CD4-positive, alpha-beta T cell treated with Interleukin-12 subunit alpha and Interleukin-12 subunit beta, for 1 hour (primary cell): ENCODE measurements around the gene CA4.
"Not testable (repeated sequence)": the region's sequence is repeated elsewhere in the genome, so short reads cannot be mapped to it uniquely, and the experiment has no call there.

Experiments used
- DNase-seq: peaks from one replicate; pipeline ENCODE4 v3.0.0-alpha.2; 2020

The CA4 gene

DNA sequence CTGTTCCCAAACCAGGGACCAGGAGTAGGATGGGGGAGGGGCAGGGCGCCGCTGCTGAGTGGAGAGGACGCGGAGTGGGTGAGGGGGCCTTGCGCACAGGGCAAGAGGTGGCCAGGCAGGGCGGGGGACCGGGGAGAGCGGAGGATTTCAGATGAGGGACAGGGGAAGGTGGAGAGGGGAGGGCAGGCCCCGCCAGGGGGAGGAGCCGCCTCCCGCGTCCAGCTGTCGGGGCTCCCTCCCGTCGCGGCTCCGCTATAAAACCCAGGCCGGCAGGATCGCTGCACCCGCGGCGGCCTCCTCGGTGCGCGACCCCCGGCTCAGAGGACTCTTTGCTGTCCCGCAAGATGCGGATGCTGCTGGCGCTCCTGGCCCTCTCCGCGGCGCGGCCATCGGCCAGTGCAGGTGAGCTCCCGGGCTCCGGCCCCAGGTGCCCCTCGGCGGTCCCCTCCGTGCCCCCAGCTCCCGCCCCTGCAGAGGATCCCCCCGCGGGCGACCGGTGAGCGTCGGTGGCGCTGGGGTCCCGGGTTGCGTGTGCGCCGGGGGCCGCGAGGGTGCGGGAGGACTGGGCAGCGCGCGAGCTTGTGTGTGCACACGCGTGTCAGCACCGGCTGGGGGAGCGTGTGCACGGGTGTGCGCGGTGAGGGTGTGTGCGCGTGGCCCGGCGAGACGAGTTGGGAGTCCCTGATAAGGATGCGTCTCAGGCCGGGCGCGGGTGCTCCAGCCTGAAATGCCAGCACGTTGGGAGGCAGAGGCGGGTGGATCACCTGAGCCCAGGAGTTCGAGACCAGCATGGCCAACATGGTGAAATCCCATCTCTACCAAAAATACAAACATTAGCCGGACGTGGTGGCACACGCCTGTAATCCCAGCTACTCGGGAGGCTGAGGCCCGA is at the start of gene CA4:
Gene CA4, plus strand, starts transcription at position 283 of the 892 bp plus-strand sequence. Its CDS starts 62 bp downstream, at position 345.
- DNase-seq: no peak

GRCh38 chr17:60100577-60100976 is 49.2 kb upstream of the CA4 start:
- not testable (repeated sequence) for DNase-seq

DNA sequence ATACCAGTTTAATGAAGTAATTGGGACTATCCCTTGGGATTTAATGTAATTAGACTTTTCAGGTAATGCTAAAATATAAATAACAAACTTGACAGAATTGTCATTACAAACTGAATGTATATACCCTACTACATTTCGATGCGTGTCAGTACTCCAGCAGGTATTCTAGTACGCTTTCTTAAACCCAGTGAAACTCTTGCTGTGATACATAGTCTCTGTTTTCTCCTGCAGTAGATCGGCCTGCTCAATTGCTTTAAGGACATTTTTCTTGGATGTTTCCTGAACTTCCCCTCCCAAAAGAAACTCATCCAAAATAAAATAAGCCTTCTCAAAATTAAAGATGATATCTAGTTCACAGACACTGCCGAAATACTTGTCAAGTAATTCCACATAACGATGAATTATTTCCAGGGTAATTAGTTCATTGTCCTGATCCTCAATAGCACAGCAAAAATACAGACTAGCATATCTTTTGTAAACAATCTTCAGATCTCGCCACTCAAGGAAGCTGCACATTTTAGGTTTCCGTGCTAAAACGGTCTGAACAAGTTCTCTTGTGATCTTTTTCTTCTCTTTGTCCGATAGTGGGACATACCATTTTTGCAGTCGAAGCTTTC is 47.6 kb upstream of the CA4 start:
- DNase-seq: not testable (repeated sequence)

- peak; percentile 23 for DNase-seq
Observed at GRCh38 chr17:60102632-60103096, 47.1 kb upstream of the CA4 start.

DNA sequence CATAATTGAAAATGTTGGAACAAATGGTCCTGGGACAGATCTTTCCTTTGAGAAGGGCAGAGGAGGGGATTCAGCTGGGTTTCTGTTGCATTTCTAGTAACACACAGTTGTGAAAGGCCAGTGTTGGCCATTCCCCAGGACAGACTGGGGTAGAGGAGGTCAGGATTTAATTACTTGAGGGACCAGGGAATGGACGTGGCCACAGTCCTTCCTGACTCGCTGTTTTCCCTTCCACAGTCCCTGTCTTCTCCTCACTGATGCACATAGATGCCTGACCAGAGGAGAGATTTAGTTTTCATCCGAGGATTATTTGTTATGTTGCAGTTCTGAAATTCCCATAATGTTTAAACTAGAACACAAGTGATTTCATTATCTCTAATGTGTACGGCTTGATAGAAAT is 45.8 kb upstream of the CA4 start:
- DNase-seq: no peak

GRCh38 chr17:60106340-60107059 is 43.3 kb upstream of the CA4 start:
- no peak for DNase-seq

- no peak for DNase-seq
Observed at GRCh38 chr17:60107526-60108257, 42.1 kb upstream of the CA4 start.

DNA sequence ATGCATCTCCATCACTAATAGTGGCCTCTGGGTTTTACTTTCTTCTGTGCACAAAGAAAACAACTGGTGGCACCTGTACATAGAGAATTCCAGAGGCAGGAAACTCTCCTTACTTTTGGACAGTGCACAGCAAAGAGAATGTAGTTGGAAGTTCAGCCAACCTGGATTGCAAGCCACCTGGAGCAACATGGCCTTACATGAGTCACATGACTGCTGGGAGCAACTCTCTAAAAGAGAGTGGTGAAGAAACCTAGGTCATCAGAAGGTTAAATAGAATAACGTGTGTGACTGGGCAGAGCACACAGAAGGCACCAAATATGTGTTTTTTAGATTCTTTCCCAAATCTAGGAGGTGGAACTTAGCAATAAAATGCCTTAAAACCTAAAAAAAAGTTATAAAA is 41.5 kb upstream of the CA4 start:
- not testable (repeated sequence) for DNase-seq

DNA sequence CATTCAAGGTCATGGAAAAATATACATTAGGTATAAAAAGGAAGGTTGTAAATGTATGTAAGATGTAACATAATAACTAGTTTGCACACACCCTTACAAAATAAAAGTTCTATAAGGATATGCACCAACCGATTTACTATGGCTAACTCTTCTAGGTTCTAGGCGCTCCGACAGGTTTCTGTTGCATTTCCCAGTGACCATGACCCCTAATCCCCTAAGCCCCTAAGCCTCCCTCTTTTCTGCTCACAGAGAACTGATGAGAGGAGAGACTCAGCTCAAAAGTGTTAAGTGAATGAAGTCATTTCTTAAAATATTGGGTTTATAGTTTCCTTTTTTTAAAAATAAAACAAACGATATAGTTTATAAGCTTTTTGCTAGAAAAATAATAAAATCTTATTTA is 41.1 kb upstream of the CA4 start:
- no peak for DNase-seq

- no peak for DNase-seq
Observed at GRCh38 chr17:60109161-60109560, 40.6 kb upstream of the CA4 start.

DNA sequence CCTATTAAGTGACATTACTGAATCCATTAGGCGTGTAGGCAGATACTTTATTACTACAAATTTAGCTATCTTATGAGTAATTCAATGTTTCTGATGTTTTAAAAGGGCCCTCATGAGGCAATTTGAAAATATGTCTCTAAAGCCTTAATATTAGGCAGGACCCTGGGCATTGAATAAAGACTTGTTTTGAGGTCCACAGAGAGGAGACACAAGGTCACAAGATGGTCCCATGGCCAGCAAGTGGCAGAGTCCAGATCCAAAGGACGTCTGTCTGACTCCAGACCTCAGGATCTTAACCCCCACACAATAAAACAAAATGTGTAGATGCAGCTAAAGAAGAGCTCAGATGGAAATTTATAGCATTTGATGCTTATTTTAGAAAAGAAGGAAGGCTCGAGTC is 39.2 kb upstream of the CA4 start:
- no peak for DNase-seq

DNA sequence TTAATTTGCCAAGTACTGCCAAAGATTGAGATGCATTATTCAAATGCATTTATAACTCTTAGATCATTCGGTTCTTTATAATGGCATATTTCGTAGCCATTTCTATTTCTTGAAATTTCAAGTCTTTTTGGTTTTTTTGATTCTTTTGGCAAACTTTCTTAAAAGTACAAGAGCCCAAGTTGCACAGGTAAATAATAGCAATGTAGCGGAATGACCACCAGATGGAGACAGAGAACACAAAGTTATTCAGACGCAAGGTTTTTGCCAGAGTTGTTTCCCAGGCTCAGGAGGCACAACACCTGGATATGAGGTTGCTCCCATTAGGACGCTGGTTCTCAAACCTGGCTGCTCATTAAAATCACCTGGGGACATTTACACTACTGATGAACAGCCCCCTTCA is 38.1 kb upstream of the CA4 start:
- not testable (repeated sequence) for DNase-seq

GRCh38 chr17:60115364-60115763 is 34.4 kb upstream of the CA4 start:
- DNase-seq: not testable (repeated sequence)

GRCh38 chr17:60116196-60116595 is 33.6 kb upstream of the CA4 start:
- not testable (repeated sequence) for DNase-seq

DNA sequence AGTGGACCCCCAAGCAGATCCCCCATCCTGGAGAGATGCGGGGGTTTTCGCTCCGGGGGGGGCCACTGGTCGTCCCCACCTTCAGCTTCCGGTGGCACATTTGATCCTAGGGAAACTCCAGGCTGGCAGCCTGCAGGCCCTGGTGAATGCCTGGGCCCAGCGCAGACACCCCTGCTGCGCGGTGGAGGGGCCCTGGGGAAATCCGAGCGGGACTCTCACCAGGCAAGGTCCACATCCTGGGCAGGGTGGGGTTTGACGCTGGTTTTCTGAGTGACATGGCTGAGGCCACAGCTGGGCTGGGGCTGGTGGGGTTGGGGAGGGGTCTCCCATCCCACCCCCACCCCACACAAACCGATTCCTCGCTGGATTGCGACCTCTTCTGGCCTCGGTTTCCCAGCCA is 30.6 kb upstream of the CA4 start:
- DNase-seq: not testable (repeated sequence)

GRCh38 chr17:60119807-60120748 is 29.7 kb upstream of the CA4 start:
- DNase-seq: not testable (repeated sequence)

DNA sequence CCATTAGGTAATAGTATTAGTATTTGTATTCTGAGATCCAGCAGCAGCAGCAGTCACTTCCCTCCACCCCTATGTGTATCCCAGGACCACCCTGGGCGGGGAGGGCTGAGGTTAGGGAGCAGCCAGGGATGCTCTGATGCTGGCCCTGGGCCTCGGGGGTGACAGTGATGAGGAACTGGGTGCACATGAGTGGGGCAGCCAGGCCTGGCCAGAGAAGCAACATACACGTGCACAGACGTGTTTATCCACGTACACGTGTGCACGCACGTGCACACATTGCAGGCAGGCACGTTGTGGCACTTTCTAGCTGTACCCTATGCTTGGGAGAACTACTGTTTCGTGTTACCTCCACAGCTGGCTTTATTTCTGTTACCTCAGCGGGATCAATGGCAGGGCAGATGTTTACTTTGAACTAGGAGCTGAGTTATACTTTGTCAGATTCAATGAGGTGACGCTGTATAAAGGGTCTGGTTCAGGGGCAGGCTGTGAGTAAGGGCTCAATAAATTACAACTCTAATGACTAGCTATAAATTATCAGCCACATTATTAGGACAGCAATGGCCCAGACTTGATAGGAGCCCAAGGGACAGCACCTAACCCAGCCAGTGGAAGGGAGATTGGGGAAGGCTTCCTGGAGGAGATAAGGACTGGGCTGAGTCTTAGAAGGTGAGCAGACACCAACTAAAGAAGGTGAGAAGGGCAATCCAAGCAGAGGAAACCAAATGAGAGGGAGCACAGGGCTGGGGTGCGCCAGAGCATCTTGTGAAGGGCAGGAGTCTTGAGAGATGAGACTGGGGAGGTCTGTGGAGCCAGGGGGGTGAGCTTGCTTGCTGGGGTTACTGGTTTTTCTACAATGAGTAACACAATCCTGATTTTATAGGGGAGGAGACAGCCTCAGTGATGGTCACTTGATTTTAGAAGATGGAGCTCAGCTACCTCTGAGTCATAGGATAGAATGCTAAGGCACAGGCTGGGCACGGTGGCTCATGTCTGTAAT is 22.4 kb upstream of the CA4 start:
- no peak for DNase-seq

GRCh38 chr17:60128171-60128859 is 21.5 kb upstream of the CA4 start:
- DNase-seq: no peak

DNA sequence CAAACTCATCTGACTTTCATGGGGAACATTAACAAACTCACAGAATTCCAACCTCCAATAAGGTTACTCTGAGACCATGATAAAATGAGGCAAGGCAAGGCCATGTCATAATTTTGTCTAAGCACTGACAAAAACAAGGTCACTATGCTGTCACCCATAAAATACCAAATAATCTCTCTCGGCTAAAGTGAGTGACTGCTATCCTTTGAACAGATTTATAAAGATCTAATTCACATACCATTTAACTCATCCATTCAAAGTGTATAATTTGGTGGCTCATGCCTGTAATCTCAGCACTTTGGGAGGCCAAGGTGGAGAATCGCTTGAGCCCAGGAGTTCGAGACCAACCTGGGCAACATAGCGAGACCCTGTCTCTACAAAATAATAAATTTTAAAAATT is 20.6 kb upstream of the CA4 start:
- no peak for DNase-seq

DNA sequence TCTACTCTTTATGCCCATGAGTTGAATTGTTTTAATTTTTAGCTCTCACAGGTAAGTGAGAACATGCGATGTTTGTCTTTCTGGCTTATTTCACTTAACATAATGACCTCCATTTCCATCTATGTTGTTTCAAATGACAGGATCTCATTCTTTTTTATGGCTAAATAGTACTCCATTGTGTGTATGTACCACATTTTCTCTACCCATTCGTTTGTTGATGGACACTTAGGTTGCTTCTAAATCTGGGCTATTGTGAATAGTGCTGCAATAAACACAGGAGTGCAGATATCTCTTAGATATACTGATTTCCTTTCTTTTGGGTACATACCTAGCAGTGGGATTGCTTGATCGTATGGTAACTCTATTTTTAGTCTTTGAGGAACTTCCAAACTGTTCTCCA is 19.3 kb upstream of the CA4 start:
- no peak for DNase-seq
